GM12874 (cell line): ENCODE results near the gene HEATR5A.

Experiments used
- CTCF ChIP-seq: IDR thresholded peaks from 2 replicates; pipeline ENCODE4 v1.5.1; 2011; ENCODE audit warnings: low read depth, mild to moderate bottlenecking, control low read depth, low read length, moderate library complexity; ENCODE audit not compliant: insufficient read depth

The HEATR5A gene

GRCh38 chr14:31323419-31323818 is 96.9 kb downstream of the HEATR5A start:
- TF ChIP-seq CTCF: no peak

GRCh38 chr14:31320922-31321766 is 99.2 kb downstream of the HEATR5A start:
- no peak for TF ChIP-seq CTCF

- no peak for TF ChIP-seq CTCF
Observed at GRCh38 chr14:31320216-31320615, 100.1 kb downstream of the HEATR5A start.

- TF ChIP-seq CTCF: no peak
Observed at GRCh38 chr14:31319701-31320100, 100.6 kb downstream of the HEATR5A start.

GRCh38 chr14:31312934-31313333 is 107.4 kb downstream of the HEATR5A start:
- no peak for TF ChIP-seq CTCF

- TF ChIP-seq CTCF: no peak
Observed at GRCh38 chr14:31307618-31308017, 112.7 kb downstream of the HEATR5A start.

GRCh38 chr14:31307198-31307597 is 113.2 kb downstream of the HEATR5A start:
- no peak for TF ChIP-seq CTCF

GRCh38 chr14:31303654-31304053 is 116.7 kb downstream of the HEATR5A start:
- no peak for TF ChIP-seq CTCF
